GM12878 (cell line): ENCODE data around the gene F7. TPM values are rescaled to one million over a fixed set of nuclear protein-coding genes. Genes with fewer than 3 reads are reported as not detected.
A peak's percentile ranks its signal among the peaks of the same experiment; 100 is the strongest.

Experiments
- ATAC-seq: fragments of 200-7000 bp; cut with Tn5 transposase; 3 replicates; pipeline ENCODE4 v1.9.1; 2020; ENCODE audit warnings: mild to moderate bottlenecking, moderate library complexity
- BruUV-seq: library from RNA; stranded (reverse); fragments of 400-500 nt; replicated peaks from 2 replicates; lab custom pipeline; 2021; lab: Mats Ljungman, UMichigan
- CTCF ChIA-PET: fragments of 300-600 bp; sonication (Branson Sonifier 250); formaldehyde crosslinking; extraction: SDS; loops from one replicate; lab custom pipeline; 2021; ENCODE audit warnings: inconsistent platforms; lab: Yijun Ruan, JAX
- POLR2A ChIA-PET: fragments of 350-600 bp; formaldehyde crosslinking; extraction: SDS; loops from one replicate; lab custom pipeline; 2021; ENCODE audit warnings: inconsistent platforms; lab: Charles Lee
- RAD21 ChIA-PET: fragments of 300-600 bp; sonication (Branson Sonifier 250); formaldehyde crosslinking; loops from one replicate; lab custom pipeline; 2023; ENCODE audit warnings: antibody characterized with exemption; ENCODE audit not compliant: unreplicated experiment; lab: Charles Lee
- SMC1A ChIA-PET: fragments of 300-600 bp; sonication (Branson Sonifier 250); formaldehyde crosslinking; loops from one replicate; lab custom pipeline; 2023; ENCODE audit not compliant: unreplicated experiment, uncharacterized antibody; lab: Charles Lee
- DNase-seq: peaks from one replicate; pipeline ENCODE4 v3.0.0-alpha.2; 2011; ENCODE audit warnings: low read depth, low spot score
- FAIRE-seq: peaks from 3 replicates; lab custom pipeline; 2011; peaks lifted over from hg19 to GRCh38; lab: Jason Lieb, UNC
- H2AFZ ChIP-seq: 2 replicates; pipeline ENCODE4 v1.6.0; 2011; ENCODE audit warnings: low read depth, low read length, control low read depth; ENCODE audit not compliant: control insufficient read depth
- H3K27ac ChIP-seq: 2 replicates; pipeline ENCODE4 v1.5.1; 2011; ENCODE audit warnings: control low read depth; ENCODE audit not compliant: control insufficient read depth, insufficient read depth
- H3K27me3 ChIP-seq, 2 experiments: replicated peaks in 1 of 2; 2 replicates each; pipeline versions ENCODE4 v1.6.0 to v1.6.1; 2011; ENCODE audit warnings: low read length in 1 of 2; ENCODE audit not compliant: control insufficient read depth in 2 of 2, insufficient read depth in 2 of 2
- H3K36me3 ChIP-seq, 2 experiments: 2 replicates each; pipeline ENCODE4 v1.5.1; 2011; ENCODE audit warnings: low read length in 1 of 2; ENCODE audit not compliant: control insufficient read depth in 2 of 2, insufficient read depth in 2 of 2
- H3K4me1 ChIP-seq: 2 replicates; pipeline ENCODE4 v1.6.1; 2011; ENCODE audit warnings: mild to moderate bottlenecking, low read length, moderate library complexity, mixed read lengths; ENCODE audit not compliant: control insufficient read depth, insufficient read depth
- H3K4me2 ChIP-seq: 2 replicates; pipeline ENCODE4 v1.6.0; 2011; ENCODE audit warnings: control low read depth; ENCODE audit not compliant: control insufficient read depth, insufficient read depth
- H3K4me3 ChIP-seq: fragments of 200-600 bp; sonication (generic); 2 replicates; pipeline ENCODE4 v1.5.1; 2016
- H3K79me2 ChIP-seq: 2 replicates; pipeline ENCODE4 v1.6.0; 2011; ENCODE audit warnings: low read length; ENCODE audit not compliant: control insufficient read depth, insufficient read depth
- H3K9ac ChIP-seq: 2 replicates; pipeline ENCODE4 v1.8.0; 2011; ENCODE audit warnings: low read length, control low read depth, mixed read lengths; ENCODE audit not compliant: control insufficient read depth, insufficient read depth
- H3K9me3 ChIP-seq: replicated peaks from 3 replicates; pipeline ENCODE4 v1.5.1; 2011; ENCODE audit warnings: mild to moderate bottlenecking, low read length; ENCODE audit not compliant: control insufficient read depth, insufficient read depth
- H4K20me1 ChIP-seq: 2 replicates; pipeline ENCODE4 v1.6.0; 2011; ENCODE audit not compliant: control insufficient read depth, insufficient read depth
- BCL3 ChIP-seq: IDR thresholded peaks from 2 replicates; pipeline ENCODE4 v1.6.1; 2011; ENCODE audit warnings: borderline replicate concordance, low read depth, mild to moderate bottlenecking, moderate library complexity, low read length; ENCODE audit not compliant: insufficient read depth, poor library complexity, severe bottlenecking
- CREB1 ChIP-seq: IDR thresholded peaks from 2 replicates; pipeline ENCODE4 v1.6.1; 2012; ENCODE audit warnings: low read depth, mild to moderate bottlenecking, inconsistent platforms
- EGR1 ChIP-seq, 2 experiments: IDR thresholded peaks; 1 replicate in 1 of 2; 2 replicates in 1 of 2; pipeline ENCODE4 v1.6.1; 2011 to 2012; ENCODE audit warnings: low read depth in 2 of 2, low read length in 2 of 2, borderline replicate concordance in 1 of 2, mild to moderate bottlenecking in 1 of 2, moderate library complexity in 1 of 2
- EZH2 ChIP-seq: IDR thresholded peaks from 2 replicates; pipeline ENCODE4 v1.6.1; 2012; ENCODE audit warnings: low read depth, mild to moderate bottlenecking, control low read depth, inconsistent platforms, low read length, borderline replicate concordance; ENCODE audit not compliant: control insufficient read depth
- SIX5 ChIP-seq: IDR thresholded peaks from 2 replicates; pipeline ENCODE4 v1.6.1; 2011; ENCODE audit warnings: mild to moderate bottlenecking, low read depth, low read length, moderate library complexity; ENCODE audit not compliant: severe bottlenecking
- SUZ12 ChIP-seq: fragments of 200-600 bp; sonication (generic); IDR thresholded peaks from one replicate; pipeline ENCODE4 v1.6.1; 2018; ENCODE audit warnings: antibody characterized with exemption, mild to moderate bottlenecking; ENCODE audit not compliant: unreplicated experiment
- YBX1 ChIP-seq: fragments of 450-650 bp; IDR thresholded peaks from 2 replicates; pipeline ENCODE4 v1.6.1; 2016; ENCODE audit warnings: antibody characterized with exemption
- WGBS: methylation state at CpG from one replicate; pipeline ENCODE4 v1.1.6; 2016; ENCODE audit warnings: low lambda C conversion rate; ENCODE audit not compliant: insufficient replicate concordance, insufficient coverage; ENCODE audit errors: missing lambda C conversion rate; 5-methylcytosine and 5-hydroxymethylcytosine counted together
- in situ Hi-C: fragments of 300-500 bp; cut with MboI; formaldehyde crosslinking; loops from 9 replicates; pipeline ENCODE4 v1.14.3; 2018; ENCODE audit warnings: mixed read lengths
- intact Hi-C: fragments of 100-400 bp; cut with micrococcal nuclease; formaldehyde crosslinking; loops from one replicate; pipeline ENCODE4 v1.14.2; 2022; ENCODE audit not compliant: unreplicated experiment
- polyA plus RNA-seq, 11 experiments: library from polyadenylated mRNA; depleted of rRNA in 4 of 11; unstranded in 6 of 11; stranded (reverse) in 5 of 11; fragments of >200 nt; fragmentation: Nextera tagmentation in 4 of 11; fragmentation: Illumina TruSeq in 1 of 11; extraction: Ambion mirVana in 4 of 11; extraction: Trizol in 1 of 11; gene quantifications; 1 replicate in 1 of 11; 2 replicates in 10 of 11; pipeline versions ENCODE4 v1.2.1 to v1.2.3, GENCODE V29; 2011 to 2016; ENCODE audit warnings: inconsistent platforms in 2 of 11, missing spikeins in 2 of 11, low read depth in 1 of 11
- total RNA-seq, 4 experiments: library from RNA; depleted of rRNA in 3 of 4; stranded (reverse); fragments of >200 nt in 3 of 4; fragmentation: Illumina TruSeq in 1 of 4; extraction: Trizol in 1 of 4; gene quantifications; 2 replicates each; pipeline versions ENCODE4 v1.2.1 to v1.2.3, GENCODE V29; 2013 to 2021

F7 gene
- total and polyA plus RNA-seq, 10 of the 15 experiments (the other 5 are each of a cell fraction or from before 2014, with no cell fraction given), result not detected

DNA sequence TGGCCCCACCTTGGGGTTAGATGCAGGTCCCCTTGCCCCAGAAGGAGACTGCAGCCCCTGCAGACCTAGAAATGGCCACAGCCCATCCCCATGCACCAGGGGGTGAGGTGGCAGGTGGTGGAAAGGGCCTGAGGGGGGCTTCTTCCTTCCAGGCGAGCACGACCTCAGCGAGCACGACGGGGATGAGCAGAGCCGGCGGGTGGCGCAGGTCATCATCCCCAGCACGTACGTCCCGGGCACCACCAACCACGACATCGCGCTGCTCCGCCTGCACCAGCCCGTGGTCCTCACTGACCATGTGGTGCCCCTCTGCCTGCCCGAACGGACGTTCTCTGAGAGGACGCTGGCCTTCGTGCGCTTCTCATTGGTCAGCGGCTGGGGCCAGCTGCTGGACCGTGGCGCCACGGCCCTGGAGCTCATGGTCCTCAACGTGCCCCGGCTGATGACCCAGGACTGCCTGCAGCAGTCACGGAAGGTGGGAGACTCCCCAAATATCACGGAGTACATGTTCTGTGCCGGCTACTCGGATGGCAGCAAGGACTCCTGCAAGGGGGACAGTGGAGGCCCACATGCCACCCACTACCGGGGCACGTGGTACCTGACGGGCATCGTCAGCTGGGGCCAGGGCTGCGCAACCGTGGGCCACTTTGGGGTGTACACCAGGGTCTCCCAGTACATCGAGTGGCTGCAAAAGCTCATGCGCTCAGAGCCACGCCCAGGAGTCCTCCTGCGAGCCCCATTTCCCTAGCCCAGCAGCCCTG, 12.8 kb downstream of the F7 start:
- TF ChIP-seq EGR1 (IDR thresholded peaks at IDR 0.05; ENCODE audit: borderline replicate concordance in 1 of 2, low read depth in 2 of 2, low read length in 2 of 2) (no peak), SIX5 (no peak), SUZ12 (no peak)
- ChIA-PET RAD21 (no interaction called here), POLR2A (no interaction called here), SMC1A (no interaction called here), CTCF (no interaction called here)
- H3K9ac ChIP-seq, result no peak overlapping the region
- in situ Hi-C loops (no loop called here), intact Hi-C loops (no loop called here)
- no peaks in the 10 kb centered on the region for H3K27me3 ChIP-seq
- DNase-seq (no peak), ATAC-seq (no peak), FAIRE-seq (no peak)
- no peak overlapping the region for H3K27ac ChIP-seq
- no peak overlapping the region for H3K4me2 ChIP-seq
- no peaks in the 10 kb centered on the region for H3K79me2 ChIP-seq
- no peaks in the 10 kb centered on the region for H3K36me3 ChIP-seq
- H4K20me1 ChIP-seq, result no peaks in the 10 kb centered on the region
- WGBS, result 50% methylated on average over 37 of the region's 42 CpGs
- no TSS peak for BruUV-seq
- H3K9me3 ChIP-seq, result no peaks in the 10 kb centered on the region
- H3K4me3 ChIP-seq, result no peak overlapping the region
- H3K4me1 ChIP-seq, result no peaks in the 10 kb centered on the region
- no peak overlapping the region for H2AFZ ChIP-seq

- Histone ChIP-seq H4K20me1 (no peaks in the 10 kb centered on the region), H2AFZ (no peak overlapping the region), H3K27ac (no peak overlapping the region), H3K36me3 (no peaks in the 10 kb centered on the region), H3K27me3 (no peaks in the 10 kb centered on the region), H3K9ac (no peak overlapping the region), H3K9me3 (no peaks in the 10 kb centered on the region), H3K4me1 (no peaks in the 10 kb centered on the region), H3K4me3 (no peak overlapping the region), H3K79me2 (no peaks in the 10 kb centered on the region), H3K4me2 (no peak overlapping the region)
- ChIA-PET RAD21 (no interaction called here), SMC1A (no interaction called here), POLR2A (no interaction called here), CTCF (no interaction called here)
- no peak for FAIRE-seq
- ATAC-seq, result no peak
- intact Hi-C loops, result no loop called here
- WGBS, result 68% methylated on average over 16 of the region's 16 CpGs
- BruUV-seq, result no TSS peak
- in situ Hi-C loops, result no loop called here
- no peak for DNase-seq
- peak; percentile 98 for TF ChIP-seq BCL3
- no peak for TF ChIP-seq YBX1
- no peak for TF ChIP-seq EZH2
- no peak for TF ChIP-seq CREB1
Observed at GRCh38 chr13:113119166-113119821, 13.7 kb downstream of the F7 start.
